Nephron (organoid): ENCODE measurements around the gene SKAP2.
A peak's percentile ranks its signal among the peaks of the same experiment; 100 is the strongest.
"Not testable (repeated sequence)": the region's sequence is repeated elsewhere in the genome, so short reads cannot be mapped to it uniquely, and the experiment has no call there.

Experiments used
- H3K27ac Mint-ChIP-seq, 3 experiments: 2 replicates each; pipeline ENCODE4 v1.8.0; 2020; ENCODE audit warnings: mixed read lengths in 3 of 3, mild to moderate bottlenecking in 2 of 3, moderate library complexity in 1 of 3
- H3K27me3 Mint-ChIP-seq: 2 replicates; pipeline ENCODE4 v1.8.0; 2021; ENCODE audit warnings: low read depth, mild to moderate bottlenecking, moderate library complexity, mixed read lengths
- H3K36me3 Mint-ChIP-seq: 2 replicates; pipeline ENCODE4 v1.8.0; 2020; ENCODE audit warnings: low read depth, mixed read lengths
- H3K4me1 Mint-ChIP-seq: 2 replicates; pipeline ENCODE4 v1.8.0; 2020; ENCODE audit warnings: mixed read lengths
- H3K4me3 Mint-ChIP-seq, 3 experiments: 2 replicates each; pipeline ENCODE4 v1.8.0; 2020; ENCODE audit warnings: mild to moderate bottlenecking in 3 of 3, mixed read lengths in 3 of 3, moderate library complexity in 2 of 3
- H3K9me3 Mint-ChIP-seq: 2 replicates; pipeline ENCODE4 v1.8.0; 2020; ENCODE audit warnings: mixed read lengths
- TF ChIP-seq, protein P1 (sequence below), 3 experiments: fragments of 200-600 bp; sonication (generic); IDR thresholded peaks; one replicate each; pipeline ENCODE4 v1.5.0; 2021; ENCODE audit warnings: antibody characterized with exemption in 3 of 3; ENCODE audit not compliant: unreplicated experiment in 3 of 3

SKAP2 gene

DNA sequence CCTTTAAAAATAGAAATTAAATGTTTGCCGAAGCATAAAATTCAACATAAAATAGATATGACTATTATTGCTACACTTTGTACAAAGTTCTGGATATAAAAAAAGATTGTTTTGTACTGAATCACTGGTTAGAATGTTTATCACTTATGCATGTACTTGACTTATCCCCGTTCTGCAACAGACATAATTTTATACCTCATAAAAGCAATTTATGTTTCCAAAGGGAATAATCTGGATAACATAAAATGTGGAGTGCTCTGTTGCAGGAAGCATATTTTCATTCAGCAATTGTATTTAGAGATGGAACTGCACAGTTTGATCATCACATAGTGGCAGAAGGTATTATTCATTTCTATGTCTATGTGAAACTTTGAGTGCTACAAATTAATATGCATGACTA, 21.5 kb downstream of the SKAP2 start:
- Mint-ChIP-seq H3K4me3 (no peak overlapping the region), H3K27me3 (no peaks in the 10 kb centered on the region), H3K4me1 (no peaks in the 10 kb centered on the region), H3K9me3 (peaks cover 4% of the 10 kb centered on the region), H3K27ac (no peak overlapping the region), H3K36me3 (peaks cover 8% of the 10 kb centered on the region)
- TF ChIP-seq, protein P1, sequence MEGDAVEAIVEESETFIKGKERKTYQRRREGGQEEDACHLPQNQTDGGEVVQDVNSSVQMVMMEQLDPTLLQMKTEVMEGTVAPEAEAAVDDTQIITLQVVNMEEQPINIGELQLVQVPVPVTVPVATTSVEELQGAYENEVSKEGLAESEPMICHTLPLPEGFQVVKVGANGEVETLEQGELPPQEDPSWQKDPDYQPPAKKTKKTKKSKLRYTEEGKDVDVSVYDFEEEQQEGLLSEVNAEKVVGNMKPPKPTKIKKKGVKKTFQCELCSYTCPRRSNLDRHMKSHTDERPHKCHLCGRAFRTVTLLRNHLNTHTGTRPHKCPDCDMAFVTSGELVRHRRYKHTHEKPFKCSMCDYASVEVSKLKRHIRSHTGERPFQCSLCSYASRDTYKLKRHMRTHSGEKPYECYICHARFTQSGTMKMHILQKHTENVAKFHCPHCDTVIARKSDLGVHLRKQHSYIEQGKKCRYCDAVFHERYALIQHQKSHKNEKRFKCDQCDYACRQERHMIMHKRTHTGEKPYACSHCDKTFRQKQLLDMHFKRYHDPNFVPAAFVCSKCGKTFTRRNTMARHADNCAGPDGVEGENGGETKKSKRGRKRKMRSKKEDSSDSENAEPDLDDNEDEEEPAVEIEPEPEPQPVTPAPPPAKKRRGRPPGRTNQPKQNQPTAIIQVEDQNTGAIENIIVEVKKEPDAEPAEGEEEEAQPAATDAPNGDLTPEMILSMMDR (IDR thresholded peaks at IDR 0.05; ENCODE audit: unreplicated experiment in 3 of 3): no peak

DNA sequence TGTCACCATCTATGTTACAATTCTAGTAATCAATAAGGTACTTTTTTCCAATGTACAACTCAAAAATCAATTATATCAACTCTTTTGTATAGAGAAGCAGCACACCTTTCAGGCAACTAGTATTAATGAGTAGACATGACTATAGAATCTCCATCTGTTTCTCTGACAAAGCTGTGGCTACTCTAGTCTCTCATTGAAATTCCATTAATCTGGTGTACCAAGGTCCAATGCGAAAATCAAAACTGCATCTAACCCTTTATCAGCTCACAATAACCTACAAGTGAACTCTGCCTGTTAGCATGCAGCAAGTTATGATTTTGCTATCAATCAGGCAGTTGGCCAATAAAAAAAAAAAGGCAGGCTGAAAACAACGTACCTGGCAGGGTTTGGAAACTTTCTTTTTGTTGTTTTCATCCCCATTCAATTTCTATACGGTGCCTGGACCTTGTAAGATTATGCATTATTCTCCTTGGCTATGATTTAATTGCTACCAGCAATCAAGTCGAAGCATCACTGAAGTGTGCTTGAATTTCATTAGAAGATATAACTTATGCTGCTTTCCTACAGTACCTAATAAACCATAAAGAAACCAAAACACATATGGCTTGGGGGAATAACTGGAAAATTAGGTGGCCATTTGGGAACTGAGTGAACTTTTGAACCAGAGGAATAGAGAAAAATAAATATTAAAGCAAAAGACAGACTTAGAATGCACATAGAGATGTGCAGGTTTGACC, 23.2 kb downstream of the SKAP2 start:
- Mint-ChIP-seq H3K4me1 (no peaks in the 10 kb centered on the region), H3K4me3 (no peak overlapping the region), H3K36me3 (peaks cover 24% of the 10 kb centered on the region), H3K27me3 (no peaks in the 10 kb centered on the region), H3K27ac (no peak overlapping the region), H3K9me3 (peaks cover 11% of the 10 kb centered on the region)
- TF ChIP-seq, protein P1 (IDR thresholded peaks at IDR 0.05; ENCODE audit: unreplicated experiment in 3 of 3): no peak

DNA sequence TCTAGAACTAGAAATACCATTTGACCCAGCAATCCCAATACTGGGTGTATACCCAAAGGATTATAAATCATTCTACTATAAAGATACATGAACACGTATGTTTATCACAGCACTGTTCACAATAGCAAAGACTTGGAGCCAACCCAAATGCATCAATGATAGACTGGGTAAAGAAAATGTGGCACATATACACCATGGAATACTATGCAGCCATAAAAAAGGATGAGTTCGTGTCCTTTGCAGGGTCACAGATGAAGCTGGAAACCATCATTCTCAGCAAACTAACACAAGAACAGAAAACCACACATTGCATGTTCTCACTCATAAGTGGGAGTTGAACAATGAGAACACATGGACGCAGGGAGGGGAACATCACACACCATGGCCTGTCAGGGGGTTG, 27.6 kb downstream of the SKAP2 start:
- not testable (repeated sequence) for H3K27ac Mint-ChIP-seq, H3K4me1 Mint-ChIP-seq, H3K27me3 Mint-ChIP-seq, H3K4me3 Mint-ChIP-seq
- H3K36me3 Mint-ChIP-seq: peaks cover 67% of the 10 kb centered on the region
- H3K9me3 Mint-ChIP-seq: peaks cover 38% of the 10 kb centered on the region

DNA sequence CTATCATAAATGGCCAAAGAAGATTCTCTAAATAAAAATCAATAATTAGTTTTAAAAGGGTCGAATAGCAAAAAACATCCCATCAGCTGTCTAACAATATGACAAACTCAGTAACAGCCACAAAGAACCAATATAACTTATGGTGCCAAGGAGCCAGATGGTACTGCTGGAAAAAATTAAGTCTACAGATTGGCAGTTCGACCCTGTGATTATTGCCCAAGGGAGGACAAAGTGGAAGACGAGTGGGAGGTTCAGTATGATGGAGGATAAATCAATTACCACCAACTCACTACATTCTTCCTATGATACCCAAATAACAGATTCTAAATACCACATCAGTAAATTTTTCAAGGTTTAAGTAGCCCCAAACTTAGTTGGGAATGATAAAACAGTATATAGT, 49.0 kb downstream of the SKAP2 start:
- Mint-ChIP-seq H3K36me3 (peaks cover 16% of the 10 kb centered on the region), H3K4me1 (peaks cover 33% of the 10 kb centered on the region), H3K27me3 (no peaks in the 10 kb centered on the region), H3K4me3 (no peak overlapping the region), H3K9me3 (peaks cover 8% of the 10 kb centered on the region), H3K27ac (no peak overlapping the region)
- TF ChIP-seq, protein P1 (IDR thresholded peaks at IDR 0.05; ENCODE audit: unreplicated experiment in 3 of 3): no peak

DNA sequence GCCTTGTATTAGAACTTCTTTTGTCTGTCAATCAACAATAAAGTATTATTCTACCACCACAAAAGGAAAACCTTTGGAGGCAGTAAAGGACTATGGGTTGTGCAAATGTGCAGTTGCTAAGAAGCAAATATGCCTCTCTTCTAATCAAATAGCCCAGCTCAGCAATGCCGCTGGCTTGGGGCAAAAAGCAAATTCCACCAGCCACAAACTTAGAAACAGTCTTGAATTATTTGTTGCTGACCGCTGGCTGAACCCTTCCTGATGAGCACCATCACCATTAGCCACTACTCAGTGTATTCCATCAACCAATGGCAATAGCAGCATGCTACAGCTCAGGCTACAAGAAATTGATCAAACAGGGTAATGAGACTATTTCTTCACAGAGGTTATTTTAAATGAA, 51.0 kb downstream of the SKAP2 start:
- Mint-ChIP-seq H3K4me3 (peak overlapping the region in 1 of 3 experiments; percentile 14), H3K9me3 (peaks cover 6% of the 10 kb centered on the region), H3K27me3 (peaks cover 4% of the 10 kb centered on the region), H3K36me3 (peaks cover 14% of the 10 kb centered on the region), H3K27ac (peak overlapping the region; percentile 58 to 92 (median 78)), H3K4me1 (peaks cover 37% of the 10 kb centered on the region)
- TF ChIP-seq, protein P1 (IDR thresholded peaks at IDR 0.05; ENCODE audit: unreplicated experiment in 3 of 3): no peak

DNA sequence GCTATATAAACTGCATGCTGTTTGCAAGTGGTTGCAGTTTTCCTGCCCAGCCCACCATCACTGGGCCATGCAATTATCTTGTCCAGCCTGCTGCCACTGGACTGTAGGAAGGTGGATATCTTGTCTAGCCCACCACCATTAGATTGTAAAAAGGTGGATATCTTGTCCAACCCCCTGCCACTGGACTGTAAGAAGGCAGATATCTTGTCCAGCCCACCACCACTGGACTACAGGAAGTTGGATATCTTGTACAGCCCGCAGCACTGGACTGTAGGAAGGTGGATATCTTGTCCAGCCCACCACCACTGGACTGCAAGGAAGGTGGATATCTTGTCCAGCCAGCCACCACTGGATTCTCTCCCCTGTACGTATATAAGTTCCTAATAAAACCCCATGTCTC, 69.8 kb downstream of the SKAP2 start:
- TF ChIP-seq, protein P1 (IDR thresholded peaks at IDR 0.05; ENCODE audit: unreplicated experiment in 3 of 3): no peak
- peaks cover 19% of the 10 kb centered on the region for H3K9me3 Mint-ChIP-seq
- H3K36me3 Mint-ChIP-seq: peaks cover 20% of the 10 kb centered on the region
- no peak overlapping the region for H3K27ac Mint-ChIP-seq
- peaks cover 4% of the 10 kb centered on the region for H3K4me1 Mint-ChIP-seq
- H3K27me3 Mint-ChIP-seq: no peaks in the 10 kb centered on the region
- no peak overlapping the region for H3K4me3 Mint-ChIP-seq
